Measurements from ENCODE around the gene RSPO1. TPM values are rescaled to one million over a fixed set of nuclear protein-coding genes. Genes with fewer than 3 reads are reported as not detected.

Gene RSPO1
- total and polyA plus RNA-seq, 7 experiments from 2014 or later: not detected

DNA sequence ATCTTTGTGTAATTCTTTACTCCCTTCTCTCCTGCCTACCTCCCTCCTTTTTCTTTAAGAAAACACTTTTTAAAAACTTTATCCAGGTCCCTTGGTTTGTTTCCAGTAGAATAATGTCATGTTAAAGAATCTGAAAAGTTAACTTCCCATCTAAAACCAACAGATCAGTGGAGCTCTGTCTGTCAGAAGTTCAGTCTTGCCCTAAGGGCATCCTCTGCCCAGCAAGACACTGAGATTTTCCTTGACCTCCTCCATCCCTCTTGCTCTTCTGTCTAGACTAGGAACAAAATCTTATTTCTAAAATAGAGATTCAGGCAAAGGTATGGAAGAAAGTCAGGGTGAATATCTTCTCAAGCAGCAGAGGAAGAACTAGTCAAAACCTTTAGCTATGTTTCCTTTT lies 33.3 kb downstream of the RSPO1 start:
- Mint-ChIP-seq H3K27me3 (peaks cover 0 to 35% (median 0%) of the 10 kb centered on the region in 5 donors), H3K36me3 (no peaks in the 10 kb centered on the region), H3K27ac (no peak overlapping the region), H3K4me1 (peaks cover 0 to 7% (median 4%) of the 10 kb centered on the region in 7 donors), H3K4me3 (no peak overlapping the region), H3K9me3 (no peaks in the 10 kb centered on the region)
- Histone ChIP-seq H3K4me1 (ENCODE audit: control insufficient read depth in 2 of 2, insufficient read depth in 2 of 2, low read length in 2 of 2) (no peaks in the 10 kb centered on the region), H3K27ac (ENCODE audit: low read depth, low read length) (no peak overlapping the region), H3K9me3 (ENCODE audit: control insufficient read depth in 2 of 3, low read length in 3 of 3) (no peaks in the 10 kb centered on the region), H3K27me3 (ENCODE audit: control insufficient read depth in 2 of 2, insufficient read depth in 2 of 2, low read length in 2 of 2) (no peaks in the 10 kb centered on the region), H3K36me3 (ENCODE audit: control insufficient read depth in 2 of 3, insufficient read depth in 3 of 3, low read length in 3 of 3) (no peaks in the 10 kb centered on the region), H3K4me3 (ENCODE audit: low read length) (no peak overlapping the region)
- no peak for DNase-seq
- ChIA-PET CTCF (interaction anchor here (0.6 to 4.7 kb wide), 4 partner anchors 12 to 81 kb away, joined by 5 to 60 read pairs (median 6); no protein-coding TSS in a partner anchor), POLR2A (interaction anchor here (1.3 kb wide), 1 partner anchor 13 kb away, joined by 3 read pairs; no protein-coding TSS in a partner anchor)
- intact Hi-C loops (cut with micrococcal nuclease): no loop called here
- ATAC-seq: no peak

DNA sequence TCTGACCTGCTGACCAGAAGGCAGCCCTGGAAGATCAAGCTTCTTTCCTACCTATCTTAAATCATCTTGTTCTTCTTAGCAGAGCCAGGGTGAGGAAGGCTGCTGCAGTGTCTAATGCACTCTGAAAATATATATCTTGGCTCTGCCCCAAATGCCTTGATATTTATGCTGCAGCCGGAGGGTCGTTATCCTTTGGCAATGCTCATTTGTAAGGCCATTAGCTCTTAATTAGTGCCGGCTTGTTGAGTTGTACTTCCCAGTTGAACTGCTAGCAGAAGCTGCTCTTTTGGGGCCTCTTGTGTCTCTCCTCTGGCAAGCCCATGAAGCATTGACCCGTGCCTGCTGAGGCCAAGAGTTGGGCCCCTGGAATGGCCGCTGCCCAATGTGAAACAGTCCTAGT lies 34.8 kb downstream of the RSPO1 start:
- Histone ChIP-seq H3K9me3 (ENCODE audit: control insufficient read depth in 2 of 3, low read length in 3 of 3) (no peaks in the 10 kb centered on the region), H3K36me3 (ENCODE audit: control insufficient read depth in 2 of 3, insufficient read depth in 3 of 3, low read length in 3 of 3) (no peaks in the 10 kb centered on the region), H3K4me1 (ENCODE audit: control insufficient read depth in 2 of 2, insufficient read depth in 2 of 2, low read length in 2 of 2) (peaks cover 3 to 8% of the 10 kb centered on the region in 2 donors), H3K4me3 (ENCODE audit: low read length) (no peak overlapping the region), H3K27ac (ENCODE audit: low read depth, low read length) (no peak overlapping the region), H3K27me3 (ENCODE audit: control insufficient read depth in 2 of 2, insufficient read depth in 2 of 2, low read length in 2 of 2) (no peaks in the 10 kb centered on the region)
- DNase-seq: no peak
- peaks cover 0 to 3% (median 0%) of the 10 kb centered on the region in 5 donors for H3K36me3 Mint-ChIP-seq
- POLR2A ChIA-PET: interaction anchor here (0.8 kb wide), 1 partner anchor 84 kb away, joined by 3 read pairs; no protein-coding TSS in a partner anchor
- H3K27me3 Mint-ChIP-seq: peaks cover 0 to 35% (median 0%) of the 10 kb centered on the region in 5 donors
- H3K4me1 Mint-ChIP-seq: peaks cover 13 to 22% (median 17%) of the 10 kb centered on the region in 7 donors
- H3K9me3 Mint-ChIP-seq: no peaks in the 10 kb centered on the region
- no peak overlapping the region for H3K27ac Mint-ChIP-seq
- CTCF ChIA-PET: interaction anchor here (1.0 to 4.7 kb wide), 3 partner anchors 83 to 91 kb away, joined by 3 to 60 read pairs (median 3); a partner anchor contains a TSS
- intact Hi-C loops (cut with micrococcal nuclease): loop anchor here (5.0 to 10.0 kb wide), 5 partner anchors 85 to 1135 kb away; partner anchors contain the start of genes C1orf122 (in 1 of the 2), MEAF6 (in 1 of the 2), MRPS15 (in 1 of the 2) and UTP11 (in 1 of the 2)
- no peak for ATAC-seq
- no peak overlapping the region for H3K4me3 Mint-ChIP-seq

- ChIA-PET CTCF (interaction anchor here (0.7 to 1.0 kb wide), 4 partner anchors 82 to 263 kb away, joined by 3 to 4 read pairs (median 3); partner anchors contain the start of gene MTF1), POLR2A (interaction anchor here (1.1 to 1.8 kb wide), 5 partner anchors 42 to 264 kb away, joined by 3 to 8 read pairs (median 4); partner anchors contain the start of genes C1orf122, SNIP1 and ZC3H12A)
- Mint-ChIP-seq H3K36me3 (peaks cover 2 to 5% (median 4%) of the 10 kb centered on the region in 5 donors), H3K27ac (peak overlapping the region; percentile 92 to 99 (median 98)), H3K9me3 (no peaks in the 10 kb centered on the region), H3K27me3 (peaks cover 0 to 17% (median 0%) of the 10 kb centered on the region in 5 donors), H3K4me3 (peak overlapping the region; percentile 96 to 100 (median 99)), H3K4me1 (peaks cover 17 to 39% (median 29%) of the 10 kb centered on the region in 7 donors)
- DNase-seq: no peak
- ATAC-seq: no peak
- Histone ChIP-seq H3K27ac (ENCODE audit: low read depth, low read length) (peak overlapping the region; percentile 86), H3K4me3 (ENCODE audit: low read length) (peak overlapping the region; percentile 81), H3K9me3 (ENCODE audit: control insufficient read depth in 2 of 3, low read length in 3 of 3) (no peaks in the 10 kb centered on the region), H3K27me3 (ENCODE audit: control insufficient read depth in 2 of 2, insufficient read depth in 2 of 2, low read length in 2 of 2) (no peaks in the 10 kb centered on the region), H3K36me3 (ENCODE audit: control insufficient read depth in 2 of 3, insufficient read depth in 3 of 3, low read length in 3 of 3) (peaks cover 0 to 13% (median 11%) of the 10 kb centered on the region in 3 experiments), H3K4me1 (ENCODE audit: control insufficient read depth in 2 of 2, insufficient read depth in 2 of 2, low read length in 2 of 2) (peaks cover 12 to 22% of the 10 kb centered on the region in 2 donors)
- intact Hi-C loops (cut with micrococcal nuclease): loop anchor here (1.0 to 10.0 kb wide), 10 partner anchors 42 to 1131 kb away; partner anchors contain the start of genes CDCA8 (in 2 of the 2), MEAF6 (in 2 of the 2), C1orf122 (in 1 of the 2) and MRPS15 (in 1 of the 2)
Observed at GRCh38 chr1:37596182-37596667, 38.5 kb downstream of the RSPO1 start.

- intact Hi-C loops (cut with micrococcal nuclease): loop anchor here (1.0 to 10.0 kb wide), 13 partner anchors 41 to 1131 kb away; partner anchors contain the start of genes CDCA8 (in 2 of the 2), MEAF6 (in 2 of the 2), SNIP1 (in 2 of the 2) and C1orf122 (in 1 of the 2)
- peak within 1 kb of the TSS; percentile 92 to 99 (median 98) for H3K27ac Mint-ChIP-seq
- peaks cover 3 to 10% (median 8%) of the 10 kb centered on the region in 5 donors for H3K36me3 Mint-ChIP-seq
- H3K4me3 Mint-ChIP-seq: peak within 1 kb of the TSS; percentile 96 to 100 (median 99)
- Histone ChIP-seq H3K36me3 (ENCODE audit: control insufficient read depth in 2 of 3, insufficient read depth in 3 of 3, low read length in 3 of 3) (peaks cover 0 to 17% (median 13%) of the 10 kb centered on the region in 3 experiments), H3K4me3 (ENCODE audit: low read length) (peak within 1 kb of the TSS; percentile 81), H3K9me3 (ENCODE audit: control insufficient read depth in 2 of 3, low read length in 3 of 3) (no peaks in the 10 kb centered on the region), H3K27me3 (ENCODE audit: control insufficient read depth in 2 of 2, insufficient read depth in 2 of 2, low read length in 2 of 2) (no peaks in the 10 kb centered on the region), H3K27ac (ENCODE audit: low read depth, low read length) (peak within 1 kb of the TSS; percentile 86), H3K4me1 (ENCODE audit: control insufficient read depth in 2 of 2, insufficient read depth in 2 of 2, low read length in 2 of 2) (peaks cover 12 to 22% of the 10 kb centered on the region in 2 donors)
- peaks cover 17 to 43% (median 33%) of the 10 kb centered on the region in 7 donors for H3K4me1 Mint-ChIP-seq
- H3K9me3 Mint-ChIP-seq: no peaks in the 10 kb centered on the region
- ChIA-PET CTCF (interaction anchor here (0.7 to 1.0 kb wide), 4 partner anchors 83 to 264 kb away, joined by 3 to 4 read pairs (median 3); partner anchors contain the start of gene MTF1), POLR2A (interaction anchor here (1.0 to 1.8 kb wide), 6 partner anchors 42 to 264 kb away, joined by 3 to 8 read pairs (median 4); partner anchors contain the start of genes C1orf122, MEAF6, SNIP1 and ZC3H12A)
- H3K27me3 Mint-ChIP-seq: peaks cover 0 to 12% (median 0%) of the 10 kb centered on the region in 5 donors
- DNase-seq: peak; percentile 91 to 97 (median 95)
- peak; percentile 99 for ATAC-seq
Observed at GRCh38 chr1:37595440-37596181, 39.1 kb downstream of the RSPO1 start, which contains the start of gene GNL2. Gene GNL2 (minus strand): TSS chr1:37595937. CDS start chr1:37595822, 115 bp downstream.

- peaks cover 0 to 34% (median 13%) of the 10 kb centered on the region in 3 experiments for H3K36me3 ChIP-seq (ENCODE audit: control insufficient read depth in 2 of 3, insufficient read depth in 3 of 3, low read length in 3 of 3)
- ChIA-PET POLR2A (interaction anchor here (0.6 to 1.0 kb wide), 3 partner anchors 24 to 214 kb away, joined by 3 to 4 read pairs (median 3); partner anchors contain the start of genes C1orf122 and YRDC), CTCF (no interaction called here)
- Mint-ChIP-seq H3K27ac (peak overlapping the region in 1 of 9 donors; percentile 29), H3K4me3 (peak overlapping the region in 9 of 10 donors; percentile 12 to 99 (median 34)), H3K27me3 (peaks cover 0 to 6% (median 0%) of the 10 kb centered on the region in 5 donors), H3K4me1 (peaks cover 17 to 43% (median 35%) of the 10 kb centered on the region in 7 donors), H3K9me3 (no peaks in the 10 kb centered on the region), H3K36me3 (peaks cover 4 to 18% (median 9%) of the 10 kb centered on the region in 5 donors)
- H3K27ac ChIP-seq (ENCODE audit: low read depth, low read length): no peak overlapping the region
- ATAC-seq (no peak), DNase-seq (no peak)
- no peak overlapping the region for H3K4me3 ChIP-seq (ENCODE audit: low read length)
- intact Hi-C loops (cut with micrococcal nuclease): loop anchor here (2.0 to 10.0 kb wide), 3 partner anchors 79 to 1129 kb away; partner anchors contain the start of genes MEAF6 (in 1 of the 2) and MRPS15 (in 1 of the 2)
- H3K9me3 ChIP-seq (ENCODE audit: control insufficient read depth in 2 of 3, low read length in 3 of 3): no peaks in the 10 kb centered on the region
- peaks cover 12 to 22% of the 10 kb centered on the region in 2 donors for H3K4me1 ChIP-seq (ENCODE audit: control insufficient read depth in 2 of 2, insufficient read depth in 2 of 2, low read length in 2 of 2)
- H3K27me3 ChIP-seq (ENCODE audit: control insufficient read depth in 2 of 2, insufficient read depth in 2 of 2, low read length in 2 of 2): no peaks in the 10 kb centered on the region
Observed at GRCh38 chr1:37593726-37594125, 41.0 kb downstream of the RSPO1 start.

GRCh38 chr1:37588939-37589338 lies 45.8 kb downstream of the RSPO1 start:
- Histone ChIP-seq H3K9me3 (ENCODE audit: control insufficient read depth in 2 of 3, low read length in 3 of 3) (no peaks in the 10 kb centered on the region), H3K27me3 (ENCODE audit: control insufficient read depth in 2 of 2, insufficient read depth in 2 of 2, low read length in 2 of 2) (no peaks in the 10 kb centered on the region), H3K27ac (ENCODE audit: low read depth, low read length) (no peak overlapping the region), H3K4me1 (ENCODE audit: control insufficient read depth in 2 of 2, insufficient read depth in 2 of 2, low read length in 2 of 2) (peaks cover 0 to 5% of the 10 kb centered on the region in 2 donors), H3K36me3 (ENCODE audit: control insufficient read depth in 2 of 3, insufficient read depth in 3 of 3, low read length in 3 of 3) (peaks cover 1 to 70% (median 13%) of the 10 kb centered on the region in 3 experiments), H3K4me3 (ENCODE audit: low read length) (no peak overlapping the region)
- Mint-ChIP-seq H3K4me3 (no peak overlapping the region), H3K27ac (no peak overlapping the region), H3K36me3 (peaks cover 9 to 41% (median 20%) of the 10 kb centered on the region in 5 donors), H3K9me3 (no peaks in the 10 kb centered on the region), H3K4me1 (peaks cover 0 to 16% (median 11%) of the 10 kb centered on the region in 7 donors), H3K27me3 (no peaks in the 10 kb centered on the region)
- intact Hi-C loops (cut with micrococcal nuclease): no loop called here
- POLR2A ChIA-PET: interaction anchor here (0.6 kb wide), 1 partner anchor 13 kb away, joined by 3 read pairs; no protein-coding TSS in a partner anchor
- CTCF ChIA-PET: no interaction called here
- no peak for ATAC-seq
- no peak for DNase-seq

All from naive thymus-derived CD4-positive, alpha-beta T cell (primary cell).